Fibroblast of lung (primary cell): Measurements from ENCODE around the gene RPL23.

Source experiments
- CTCF ChIP-seq, 2 donors: IDR thresholded peaks in 1 of 2; conservative IDR thresholded peaks in 1 of 2; 1 replicate in 1 of 2; 2 replicates in 1 of 2; pipeline ENCODE4 v1.5.1; 2011 to 2012; ENCODE audit warnings: low read length in 2 of 2, control low read depth in 1 of 2, inconsistent platforms in 1 of 2, low read depth in 1 of 2, mild to moderate bottlenecking in 1 of 2
- EZH2 ChIP-seq: IDR thresholded peaks from 2 replicates; pipeline ENCODE4 v1.5.1; 2012; ENCODE audit warnings: low read length, control low read depth, mild to moderate bottlenecking; ENCODE audit errors: missing control alignments

DNA sequence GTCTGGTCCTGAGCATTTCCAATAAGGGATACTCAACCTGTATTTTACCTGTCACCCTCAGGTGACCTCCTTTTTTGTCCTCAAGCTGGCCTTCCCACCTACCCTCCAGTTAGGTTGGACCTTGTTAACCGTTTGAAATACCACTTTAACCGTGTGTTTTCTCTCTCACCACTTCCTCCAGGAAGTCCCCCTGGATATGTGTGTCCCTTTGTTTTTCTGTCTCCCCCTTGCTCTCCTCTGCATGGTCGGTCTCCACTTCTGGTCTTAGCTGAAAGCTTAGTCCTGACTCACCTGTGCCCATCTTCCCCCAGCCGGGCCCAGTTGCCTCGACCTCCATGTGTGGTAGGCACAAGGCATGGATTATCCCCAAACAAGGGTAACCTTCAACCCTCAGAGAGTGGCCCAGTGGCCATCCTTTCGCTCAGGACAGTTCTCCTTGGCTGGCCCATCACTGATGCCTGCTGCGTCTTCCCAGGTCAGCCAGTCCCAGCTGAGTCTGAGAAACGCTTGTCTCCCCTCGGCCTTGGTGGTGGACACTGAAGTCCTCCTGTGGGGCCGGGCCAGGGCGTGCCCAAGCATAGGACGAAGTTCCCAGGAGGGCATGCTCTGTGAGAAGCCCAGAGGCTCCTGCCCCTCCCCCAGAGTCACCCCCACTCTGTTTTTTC, 36.4 kb upstream of the RPL23 start:
- TF ChIP-seq CTCF (conservative IDR thresholded peaks at IDR 0.05 in 1 of 2, IDR thresholded peaks at IDR 0.05 in 1 of 2; ENCODE audit: low read depth in 1 of 2, low read length in 2 of 2) (no peak), EZH2 (no peak)
